ENCODE data around the gene ST6GALNAC3.
"Not testable (repeated sequence)": the region's sequence is repeated elsewhere in the genome, so short reads cannot be mapped to it uniquely, and the experiment has no call there.

Gene ST6GALNAC3

DNA sequence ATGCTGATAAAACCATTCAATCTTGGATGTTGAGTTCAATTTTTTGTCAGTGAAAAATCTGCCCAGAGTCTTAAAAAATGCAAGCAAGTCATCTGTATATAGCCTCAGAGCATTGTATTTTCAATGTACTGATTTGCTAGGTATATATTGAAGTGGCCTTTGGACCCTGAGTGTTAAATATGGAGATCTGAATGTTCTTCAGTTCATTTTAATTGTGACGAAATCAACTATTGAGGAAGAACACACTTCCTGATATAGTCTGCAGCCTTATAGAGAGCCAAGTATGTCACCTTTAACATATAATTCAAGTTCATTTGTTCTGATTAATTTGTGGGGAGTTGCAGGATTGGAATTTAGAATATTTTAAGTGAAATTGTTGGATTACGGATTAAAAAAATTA, 128.1 kb downstream of the ST6GALNAC3 start:
- DNase-seq: no peak

DNA sequence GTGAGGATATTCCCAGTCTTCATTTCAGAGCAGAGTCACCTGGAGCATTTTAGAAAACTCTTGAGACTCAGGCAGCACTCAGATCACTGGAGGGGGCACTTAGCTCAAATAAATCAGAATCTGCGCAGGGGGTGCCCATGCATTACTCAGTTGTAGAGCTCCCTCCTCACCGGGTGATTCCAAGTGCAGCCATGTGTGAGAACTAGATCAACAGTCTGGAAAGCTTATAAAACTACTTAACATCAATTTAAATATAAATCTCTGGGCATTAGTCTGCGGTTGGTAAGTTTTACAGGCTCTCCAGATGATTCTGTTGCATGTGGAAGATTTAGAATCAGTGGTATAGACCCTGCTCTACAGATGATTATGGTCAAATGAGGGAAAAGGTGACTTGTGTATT, 128.6 kb downstream of the ST6GALNAC3 start:
- peak; percentile 65 to 77 for DNase-seq

DNA sequence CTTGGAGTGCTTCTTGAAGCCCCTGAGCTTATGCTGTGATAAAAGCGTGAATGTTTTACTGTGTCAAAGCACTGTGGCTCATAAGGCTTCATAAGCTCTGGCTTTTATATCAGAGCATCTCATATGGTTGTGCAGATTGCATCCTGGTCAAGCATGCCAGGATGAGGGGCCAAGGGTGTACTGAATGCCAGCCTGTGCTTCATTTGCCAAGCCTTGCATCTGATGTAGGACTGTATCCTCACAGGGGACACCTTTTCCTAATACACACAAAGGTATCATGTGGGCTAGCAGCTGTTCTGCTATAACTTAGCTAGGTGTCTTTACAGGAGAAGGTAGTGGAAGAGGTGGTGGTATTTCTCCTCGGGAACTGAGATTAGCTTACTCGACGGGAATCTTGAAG, 134.7 kb downstream of the ST6GALNAC3 start:
- DNase-seq: no peak

- DNase-seq: no peak
Measured at GRCh38 chr1:76209648-76210047, 135.1 kb downstream of the ST6GALNAC3 start.

GRCh38 chr1:76210160-76210559, 135.6 kb downstream of the ST6GALNAC3 start:
- DNase-seq: no peak

DNA sequence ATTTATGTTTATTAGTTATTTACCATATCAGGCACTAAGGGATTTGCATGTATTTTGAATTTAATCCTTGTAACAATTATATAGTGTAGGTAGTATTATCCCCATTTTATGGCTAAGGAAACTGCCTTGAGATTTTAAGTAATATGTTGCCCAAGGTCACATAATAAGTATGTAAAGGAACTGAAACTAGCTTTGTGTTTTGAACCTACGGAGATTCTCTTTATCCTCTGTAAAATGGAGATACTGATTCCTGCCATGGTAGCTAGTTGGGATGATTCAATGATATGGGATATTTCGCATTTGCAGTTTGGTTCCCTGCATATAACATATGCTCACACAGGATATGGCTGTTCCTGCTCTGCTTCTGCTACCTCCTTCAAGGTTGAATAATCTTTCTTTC, 144.3 kb downstream of the ST6GALNAC3 start:
- DNase-seq: no peak

- DNase-seq: no peak
Measured at GRCh38 chr1:76219366-76219818, 144.8 kb downstream of the ST6GALNAC3 start.

DNA sequence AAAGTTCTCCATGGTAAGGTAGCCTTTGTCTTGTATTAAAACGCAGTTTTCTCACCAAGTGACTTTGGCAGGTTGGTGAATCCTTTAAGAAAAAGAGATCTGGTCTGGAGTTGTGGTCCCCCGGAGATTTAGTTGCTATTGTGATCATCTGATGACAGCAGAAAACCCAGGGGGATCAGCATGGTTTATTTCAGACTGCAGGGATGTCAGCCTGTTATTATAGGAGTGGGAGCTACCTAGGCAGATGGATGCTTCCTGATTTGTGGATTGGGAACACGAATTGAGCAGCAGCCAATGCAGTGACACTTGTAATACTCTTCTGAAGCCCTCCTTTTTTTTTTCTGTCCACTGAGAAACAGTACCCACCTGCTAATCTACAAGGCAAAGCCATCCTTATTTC, 150.2 kb downstream of the ST6GALNAC3 start:
- no peak for DNase-seq

DNA sequence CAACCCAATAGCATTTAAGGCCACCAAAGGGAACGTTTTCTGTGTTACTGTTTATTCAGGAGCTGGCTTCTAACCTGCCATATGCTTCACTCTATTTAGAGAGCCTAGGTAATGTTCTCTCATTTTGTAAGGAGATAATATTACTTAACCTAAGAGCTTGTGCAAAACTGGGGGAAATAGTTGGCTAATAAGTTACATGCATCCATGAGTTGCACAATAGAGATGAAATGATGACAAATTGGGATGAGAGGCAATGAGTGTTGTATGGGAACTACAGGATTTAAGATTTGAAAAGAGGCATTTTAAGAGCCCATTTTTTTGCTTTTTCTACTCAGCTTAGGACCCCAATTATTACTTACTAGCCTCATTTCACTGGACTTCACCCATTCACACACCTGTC, 151.0 kb downstream of the ST6GALNAC3 start:
- DNase-seq: no peak

- DNase-seq: no peak
Measured at GRCh38 chr1:76227621-76228020, 153.1 kb downstream of the ST6GALNAC3 start.

GRCh38 chr1:76229279-76230005, 154.9 kb downstream of the ST6GALNAC3 start:
- DNase-seq: no peak

DNA sequence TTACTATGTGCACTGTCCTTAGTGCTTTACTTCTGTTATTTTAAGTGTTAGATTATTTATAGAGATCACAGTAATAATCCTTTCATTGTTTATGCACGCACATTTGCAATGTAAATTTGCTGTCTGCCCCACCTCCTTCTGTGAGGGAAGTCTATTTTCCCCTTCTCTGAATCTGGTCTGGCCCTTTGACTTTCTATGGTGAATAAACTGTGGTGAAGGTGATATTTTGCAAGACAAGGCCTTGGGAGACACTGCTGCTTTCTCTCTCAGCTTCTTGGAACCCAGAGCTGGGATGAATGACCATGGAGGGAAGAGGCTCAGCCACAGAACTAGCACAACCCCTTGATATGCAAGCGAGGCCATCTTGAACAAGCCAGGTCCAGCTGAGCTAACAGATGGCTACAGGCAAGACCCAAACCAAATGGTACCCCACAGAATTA, 156.3 kb downstream of the ST6GALNAC3 start:
- DNase-seq: no peak

DNA sequence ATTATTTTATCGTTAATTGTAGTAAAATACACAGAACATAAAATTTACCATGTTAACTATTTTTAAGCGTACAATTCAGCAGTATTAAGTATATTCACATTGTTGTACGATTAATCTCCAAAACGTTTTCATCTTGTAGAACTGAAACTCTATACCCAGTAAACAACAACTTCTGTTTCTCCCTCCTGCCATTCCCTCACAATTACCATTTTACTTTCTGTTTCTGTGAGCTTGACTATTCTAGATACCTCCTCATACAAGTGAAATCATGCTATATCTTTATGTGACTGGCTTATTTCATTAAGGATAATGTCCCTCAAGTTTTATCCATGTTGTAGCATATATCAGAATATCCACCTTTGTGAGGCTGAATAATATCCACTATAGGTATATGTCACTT, 156.8 kb downstream of the ST6GALNAC3 start:
- DNase-seq: no peak

DNA sequence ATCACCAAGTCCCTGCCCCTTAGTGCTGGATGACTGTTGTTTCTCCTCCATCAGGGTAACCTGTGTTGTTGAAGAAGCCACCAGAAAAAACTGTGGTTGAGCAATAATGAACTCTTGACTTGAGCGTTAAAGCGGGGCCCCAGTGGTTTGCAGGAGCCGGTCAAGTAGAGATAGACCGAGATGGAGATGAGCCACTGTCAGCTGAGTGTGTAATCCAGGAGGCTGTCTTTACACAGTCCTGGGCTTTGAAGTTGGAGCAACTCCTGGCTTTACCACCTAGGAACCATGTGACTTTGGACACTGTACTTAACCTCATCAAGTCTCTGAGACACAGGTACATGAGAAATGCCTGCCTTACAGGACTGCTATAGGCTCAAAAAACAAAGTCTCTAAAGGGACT, 158.1 kb downstream of the ST6GALNAC3 start:
- DNase-seq: no peak

- no peak for DNase-seq
Measured at GRCh38 chr1:76234061-76234460, 159.5 kb downstream of the ST6GALNAC3 start.

DNA sequence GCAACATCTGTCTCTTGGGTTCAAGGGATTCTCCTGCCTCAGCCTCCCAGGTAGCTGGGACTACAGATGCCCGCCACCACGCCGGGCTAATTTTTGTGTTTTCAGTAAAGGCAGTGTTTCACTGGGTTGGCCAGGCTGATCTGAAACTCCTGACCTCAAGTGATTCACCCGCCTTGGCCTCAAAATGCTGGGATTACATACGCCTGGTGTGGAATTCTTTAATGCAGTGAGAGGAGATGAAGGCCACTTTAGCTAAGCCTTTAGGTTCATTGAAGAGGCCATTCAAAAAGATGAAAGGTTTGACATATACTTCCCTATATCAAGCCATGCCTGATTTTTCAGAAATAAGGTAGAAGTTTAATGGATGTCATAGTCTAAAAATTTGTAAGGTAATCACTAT, 162.7 kb downstream of the ST6GALNAC3 start:
- no peak for DNase-seq

- no peak for DNase-seq
Measured at GRCh38 chr1:76238094-76238628, 163.6 kb downstream of the ST6GALNAC3 start.

GRCh38 chr1:76239470-76239918, 164.9 kb downstream of the ST6GALNAC3 start:
- no peak for DNase-seq

DNA sequence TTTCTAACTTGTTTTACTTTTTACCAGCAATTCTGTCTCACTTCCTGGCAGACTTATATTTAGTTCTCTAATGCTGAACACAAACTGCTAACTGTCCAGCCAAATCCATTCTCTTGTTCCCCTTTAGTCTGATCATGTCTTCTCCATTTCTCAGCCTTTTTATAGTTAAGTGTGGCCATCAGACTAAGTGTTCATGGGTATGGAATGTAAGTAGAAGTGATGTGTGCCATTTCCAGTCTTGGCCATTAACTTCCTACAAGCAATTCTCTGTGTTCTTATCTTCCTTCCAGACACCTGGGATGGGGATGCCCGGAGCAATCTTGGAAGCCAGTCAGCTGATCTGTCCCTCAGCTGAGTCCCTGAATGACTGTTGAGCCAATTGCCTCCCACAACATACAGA, 165.8 kb downstream of the ST6GALNAC3 start:
- no peak for DNase-seq

DNA sequence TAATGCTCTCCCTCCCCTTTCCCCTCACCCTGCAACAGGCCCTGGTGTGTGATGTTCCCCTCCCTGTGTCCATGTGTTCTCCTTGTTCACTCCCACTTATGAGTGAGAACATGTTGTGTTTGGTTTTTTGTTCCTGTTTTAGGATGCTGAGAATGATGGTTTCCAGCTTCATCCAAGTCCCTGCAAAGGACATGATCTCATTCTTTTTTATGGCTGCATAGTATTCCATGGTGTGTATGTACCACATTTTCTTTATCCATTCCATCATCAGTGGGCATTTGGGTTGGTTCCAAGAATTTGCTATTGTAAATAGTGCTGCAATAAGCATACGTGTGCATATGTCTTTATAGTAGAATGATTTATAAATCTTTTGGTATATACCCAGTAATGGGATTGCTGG, 168.0 kb downstream of the ST6GALNAC3 start:
- not testable (repeated sequence) for DNase-seq

GRCh38 chr1:76247261-76247852, 172.8 kb downstream of the ST6GALNAC3 start:
- no peak for DNase-seq

GRCh38 chr1:76250271-76250670, 175.7 kb downstream of the ST6GALNAC3 start:
- DNase-seq: no peak

- DNase-seq: no peak
Measured at GRCh38 chr1:76252431-76252830, 177.9 kb downstream of the ST6GALNAC3 start.

All from NCI-H187 (cell line).